ENCODE measurements around the gene LRMDA.

Gene LRMDA

GRCh38 chr10:75707080-75707840 is 275.8 kb downstream of the LRMDA start:
- H3K4me3 ChIP-seq (ENCODE audit: low read depth, low read length), result no peak overlapping the region
- DNase-seq (ENCODE audit: low read depth), result no peak
- TF ChIP-seq, protein P1, sequence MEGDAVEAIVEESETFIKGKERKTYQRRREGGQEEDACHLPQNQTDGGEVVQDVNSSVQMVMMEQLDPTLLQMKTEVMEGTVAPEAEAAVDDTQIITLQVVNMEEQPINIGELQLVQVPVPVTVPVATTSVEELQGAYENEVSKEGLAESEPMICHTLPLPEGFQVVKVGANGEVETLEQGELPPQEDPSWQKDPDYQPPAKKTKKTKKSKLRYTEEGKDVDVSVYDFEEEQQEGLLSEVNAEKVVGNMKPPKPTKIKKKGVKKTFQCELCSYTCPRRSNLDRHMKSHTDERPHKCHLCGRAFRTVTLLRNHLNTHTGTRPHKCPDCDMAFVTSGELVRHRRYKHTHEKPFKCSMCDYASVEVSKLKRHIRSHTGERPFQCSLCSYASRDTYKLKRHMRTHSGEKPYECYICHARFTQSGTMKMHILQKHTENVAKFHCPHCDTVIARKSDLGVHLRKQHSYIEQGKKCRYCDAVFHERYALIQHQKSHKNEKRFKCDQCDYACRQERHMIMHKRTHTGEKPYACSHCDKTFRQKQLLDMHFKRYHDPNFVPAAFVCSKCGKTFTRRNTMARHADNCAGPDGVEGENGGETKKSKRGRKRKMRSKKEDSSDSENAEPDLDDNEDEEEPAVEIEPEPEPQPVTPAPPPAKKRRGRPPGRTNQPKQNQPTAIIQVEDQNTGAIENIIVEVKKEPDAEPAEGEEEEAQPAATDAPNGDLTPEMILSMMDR (conservative IDR thresholded peaks at IDR 0.05; ENCODE audit: low read depth, low read length), result no peak

DNA sequence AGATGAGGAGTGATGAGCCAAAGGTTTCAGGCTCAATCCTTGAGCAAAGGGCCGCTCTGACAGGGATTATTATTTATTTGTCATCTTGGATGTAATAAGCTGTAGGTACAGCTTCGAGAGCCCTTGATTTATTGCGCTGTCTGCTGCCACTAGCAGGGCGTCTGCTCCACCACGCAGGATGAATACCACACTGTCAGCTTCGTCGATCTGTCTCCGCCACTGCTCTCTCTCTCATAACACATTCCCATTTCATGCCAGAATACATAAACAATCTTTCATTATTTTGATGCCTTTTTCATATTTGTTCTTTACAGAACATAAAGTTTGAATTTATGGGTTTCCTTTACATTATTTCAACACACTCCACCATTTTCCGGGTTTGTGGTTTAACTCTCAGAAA is 276.6 kb downstream of the LRMDA start:
- H3K4me3 ChIP-seq (ENCODE audit: low read depth, low read length), result no peak overlapping the region
- TF ChIP-seq, protein P1 (conservative IDR thresholded peaks at IDR 0.05; ENCODE audit: low read depth, low read length), result no peak
- DNase-seq (ENCODE audit: low read depth), result no peak

GRCh38 chr10:75709245-75709644 is 277.8 kb downstream of the LRMDA start:
- DNase-seq (ENCODE audit: low read depth), result no peak
- TF ChIP-seq, protein P1 (conservative IDR thresholded peaks at IDR 0.05; ENCODE audit: low read depth, low read length), result no peak

DNA sequence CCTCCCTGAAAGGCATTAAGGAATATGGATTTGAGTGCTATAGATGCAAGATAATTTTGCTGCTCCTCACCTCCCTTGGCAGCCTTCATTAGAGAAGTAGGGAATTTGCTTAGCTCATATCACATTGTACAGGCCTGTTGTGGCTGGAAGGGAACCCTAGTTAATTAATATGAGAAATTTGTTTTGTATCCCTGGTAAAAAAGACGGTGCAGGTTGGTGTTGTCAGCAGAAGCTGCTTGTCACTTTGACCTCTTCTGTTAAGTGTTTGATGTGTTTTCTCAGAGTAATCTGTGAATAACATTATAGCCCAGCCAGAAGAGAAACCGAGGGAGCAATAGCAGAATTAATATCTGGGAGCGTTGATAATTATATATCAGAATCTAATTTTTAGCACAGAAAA is 278.4 kb downstream of the LRMDA start:
- no peak for DNase-seq (ENCODE audit: low read depth)
- TF ChIP-seq, protein P1 (conservative IDR thresholded peaks at IDR 0.05; ENCODE audit: low read depth, low read length), result no peak
- H3K4me3 ChIP-seq (ENCODE audit: low read depth, low read length), result no peak overlapping the region

More at GRCh38 chr10:75709245-75709644, 277.8 kb downstream of the LRMDA start:
- H3K4me3 ChIP-seq (ENCODE audit: low read depth, low read length), result no peak overlapping the region

GRCh38 chr10:75712242-75712880 is 280.9 kb downstream of the LRMDA start:
- TF ChIP-seq, protein P1 (conservative IDR thresholded peaks at IDR 0.05; ENCODE audit: low read depth, low read length), result no peak
- no peak overlapping the region for H3K4me3 ChIP-seq (ENCODE audit: low read depth, low read length)
- no peak for DNase-seq (ENCODE audit: low read depth)

GRCh38 chr10:75716506-75716905 is 285.1 kb downstream of the LRMDA start:
- no peak for DNase-seq (ENCODE audit: low read depth)
- H3K4me3 ChIP-seq (ENCODE audit: low read depth, low read length), result no peak overlapping the region
- TF ChIP-seq, protein P1 (conservative IDR thresholded peaks at IDR 0.05; ENCODE audit: low read depth, low read length), result no peak
